ENCODE results near the gene RAI1. TPM values are rescaled to one million over a fixed set of nuclear protein-coding genes. Genes with fewer than 3 reads are reported as not detected.

Gene RAI1
- total RNA-seq, 1 donor from 2014 or later, result 24.7 TPM

DNA sequence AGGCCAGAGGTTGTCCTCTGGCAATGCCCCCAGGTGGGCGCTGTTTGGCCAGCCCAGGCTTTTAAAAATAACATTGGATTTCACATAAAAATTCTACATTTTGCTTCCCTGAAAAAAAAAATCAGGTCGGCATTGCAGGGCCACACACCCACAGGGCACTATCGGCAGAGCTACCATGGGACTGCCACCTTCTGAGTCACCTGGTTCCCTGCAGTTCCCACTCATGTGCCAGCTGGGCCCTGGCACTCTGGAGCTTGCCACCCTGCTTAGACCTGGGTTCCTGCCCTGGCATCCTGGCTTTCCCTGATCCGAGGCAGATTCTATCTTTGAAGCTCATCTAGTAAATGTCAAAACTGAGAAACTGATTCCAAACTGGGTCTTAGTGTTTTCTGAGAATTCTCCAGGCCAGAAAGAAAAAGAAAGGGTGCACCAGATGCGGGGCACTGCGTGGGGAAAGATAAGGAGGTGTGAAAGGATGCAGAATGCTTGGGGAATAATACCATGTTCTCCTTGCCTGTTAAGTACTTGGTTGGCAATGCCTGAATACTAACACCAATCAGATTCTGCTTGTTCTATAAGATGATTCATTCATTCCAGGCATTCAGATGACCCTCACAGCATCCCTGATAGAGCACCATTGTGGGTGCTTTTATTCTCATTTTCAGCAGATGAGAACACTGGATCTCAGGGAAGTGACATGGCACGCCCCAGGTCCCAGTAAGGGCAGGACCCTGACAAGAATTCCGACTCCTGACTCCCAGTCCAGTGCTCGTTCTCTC lies 51.8 kb downstream of the RAI1 start:
- no peaks in the 10 kb centered on the region for H3K4me1 ChIP-seq
- H3K36me3 ChIP-seq, result no peaks in the 10 kb centered on the region
- H3K27ac ChIP-seq, result no peak overlapping the region
- TF ChIP-seq, protein P1, sequence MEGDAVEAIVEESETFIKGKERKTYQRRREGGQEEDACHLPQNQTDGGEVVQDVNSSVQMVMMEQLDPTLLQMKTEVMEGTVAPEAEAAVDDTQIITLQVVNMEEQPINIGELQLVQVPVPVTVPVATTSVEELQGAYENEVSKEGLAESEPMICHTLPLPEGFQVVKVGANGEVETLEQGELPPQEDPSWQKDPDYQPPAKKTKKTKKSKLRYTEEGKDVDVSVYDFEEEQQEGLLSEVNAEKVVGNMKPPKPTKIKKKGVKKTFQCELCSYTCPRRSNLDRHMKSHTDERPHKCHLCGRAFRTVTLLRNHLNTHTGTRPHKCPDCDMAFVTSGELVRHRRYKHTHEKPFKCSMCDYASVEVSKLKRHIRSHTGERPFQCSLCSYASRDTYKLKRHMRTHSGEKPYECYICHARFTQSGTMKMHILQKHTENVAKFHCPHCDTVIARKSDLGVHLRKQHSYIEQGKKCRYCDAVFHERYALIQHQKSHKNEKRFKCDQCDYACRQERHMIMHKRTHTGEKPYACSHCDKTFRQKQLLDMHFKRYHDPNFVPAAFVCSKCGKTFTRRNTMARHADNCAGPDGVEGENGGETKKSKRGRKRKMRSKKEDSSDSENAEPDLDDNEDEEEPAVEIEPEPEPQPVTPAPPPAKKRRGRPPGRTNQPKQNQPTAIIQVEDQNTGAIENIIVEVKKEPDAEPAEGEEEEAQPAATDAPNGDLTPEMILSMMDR (IDR thresholded peaks at IDR 0.05), result no peak
- no peak for DNase-seq (ENCODE audit: low spot score in 2 of 2)
- no peak overlapping the region for H3K4me3 ChIP-seq
- H3K27me3 ChIP-seq, result no peaks in the 10 kb centered on the region
- H3K9me3 ChIP-seq, result no peaks in the 10 kb centered on the region
- intact Hi-C loops (cut with DNase I), result no loop called here

DNA sequence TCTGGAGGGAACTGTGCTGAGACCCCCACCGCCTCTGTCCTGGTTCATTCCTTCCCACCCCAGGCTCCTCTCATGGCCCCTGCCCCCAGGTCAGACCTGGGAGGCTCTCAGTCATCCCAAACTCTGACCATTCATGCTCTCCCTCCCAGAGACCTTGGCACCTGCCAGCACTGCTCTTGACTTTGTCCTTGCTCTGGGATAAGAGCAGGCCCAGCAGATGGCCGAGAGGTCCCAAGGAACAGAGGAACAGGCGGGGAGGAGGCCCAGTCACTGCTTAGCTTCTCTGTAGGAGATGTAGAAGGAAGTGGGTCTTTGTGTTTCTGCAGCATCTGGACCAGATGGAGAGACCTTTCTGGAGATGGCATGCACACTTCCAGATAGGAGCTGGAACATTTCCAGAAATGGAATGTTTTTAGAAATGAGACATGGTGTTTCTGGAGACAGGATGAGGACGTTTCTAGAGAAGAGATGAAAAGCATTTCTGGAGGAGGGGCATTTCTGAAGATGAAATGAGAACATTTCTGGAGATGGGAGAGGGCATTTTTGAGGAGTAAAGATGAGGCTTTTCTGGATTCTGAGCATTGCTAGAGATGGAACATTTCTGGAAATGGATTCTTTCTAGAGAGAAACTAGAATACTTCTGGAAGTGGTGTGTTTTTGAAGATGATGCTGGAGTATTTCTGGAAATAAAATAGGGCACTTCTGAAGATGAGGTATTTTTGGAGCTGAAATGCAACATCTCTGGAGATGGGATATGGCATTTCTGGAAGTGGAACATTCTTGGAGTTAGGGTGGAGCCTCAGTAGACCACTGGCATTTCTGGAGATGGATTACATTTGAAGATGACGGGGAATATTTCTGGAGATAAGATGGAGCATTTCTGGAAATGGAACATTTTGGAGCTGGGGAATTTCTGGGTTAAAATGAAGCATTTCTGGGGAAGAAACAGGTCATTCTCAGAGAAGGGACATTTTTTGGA lies 55.2 kb downstream of the RAI1 start:
- Histone ChIP-seq H3K36me3 (no peaks in the 10 kb centered on the region), H3K27ac (no peak overlapping the region), H3K27me3 (no peaks in the 10 kb centered on the region), H3K4me1 (peaks cover 6 to 23% of the 10 kb centered on the region in 2 donors), H3K4me3 (no peak overlapping the region), H3K9me3 (no peaks in the 10 kb centered on the region)
- TF ChIP-seq, protein P1 (IDR thresholded peaks at IDR 0.05), result no peak
- intact Hi-C loops (cut with DNase I), result no loop called here
- DNase-seq (ENCODE audit: low spot score in 2 of 2), result no peak

DNA sequence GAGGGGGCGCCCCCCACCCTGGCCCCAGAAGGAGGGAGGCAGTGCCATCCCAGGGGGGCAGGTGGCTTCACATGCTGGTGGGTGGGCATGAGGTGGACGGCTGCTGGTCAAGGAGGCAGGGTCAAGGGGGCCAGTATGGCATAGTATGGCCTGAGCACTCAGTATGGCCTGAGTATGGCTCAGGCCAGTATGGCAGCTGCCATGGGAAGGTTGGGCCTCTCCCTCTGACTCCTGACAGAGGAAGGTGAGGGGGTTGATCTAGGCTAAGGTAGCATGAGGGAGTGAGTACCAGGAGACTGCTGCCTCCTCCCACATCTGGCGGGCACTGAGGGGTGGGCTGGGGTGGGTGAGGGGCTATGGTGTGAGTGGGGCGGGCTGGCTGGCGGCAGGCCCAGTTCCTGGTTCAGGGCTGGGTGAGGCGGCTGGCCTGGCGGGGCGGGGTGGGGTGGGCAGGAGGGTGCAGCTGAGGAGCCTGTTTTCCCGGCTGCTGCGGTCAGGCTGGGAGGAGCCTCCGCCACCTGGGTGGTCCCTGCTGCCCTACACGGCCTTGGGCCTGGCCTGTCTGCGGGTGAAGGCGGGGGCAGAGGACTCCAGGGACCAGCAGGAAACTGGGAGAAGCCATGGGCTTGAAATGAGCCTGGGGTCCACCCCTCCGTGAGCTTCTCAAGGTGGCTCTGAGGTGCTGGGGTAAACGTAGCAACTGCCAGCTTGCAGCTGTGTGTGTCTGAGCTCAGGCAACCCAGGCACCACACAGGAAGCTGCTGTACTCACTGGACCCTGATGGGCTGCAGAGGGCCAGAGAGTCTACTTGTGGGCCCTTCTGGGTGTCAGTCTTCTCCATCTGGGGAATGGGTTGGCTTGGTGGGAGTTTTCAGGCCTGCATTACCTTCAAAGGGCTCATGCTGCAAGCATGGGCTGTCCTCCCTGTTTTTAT lies 57.0 kb downstream of the RAI1 start:
- no peak for DNase-seq (ENCODE audit: low spot score in 2 of 2)
- no peak overlapping the region for H3K27ac ChIP-seq
- TF ChIP-seq, protein P1 (IDR thresholded peaks at IDR 0.05), result no peak
- H3K4me3 ChIP-seq, result no peak overlapping the region
- H3K36me3 ChIP-seq, result no peaks in the 10 kb centered on the region
- H3K27me3 ChIP-seq, result no peaks in the 10 kb centered on the region
- no peaks in the 10 kb centered on the region for H3K9me3 ChIP-seq
- intact Hi-C loops (cut with DNase I), result no loop called here
- peaks cover 10 to 34% of the 10 kb centered on the region in 2 donors for H3K4me1 ChIP-seq

DNA sequence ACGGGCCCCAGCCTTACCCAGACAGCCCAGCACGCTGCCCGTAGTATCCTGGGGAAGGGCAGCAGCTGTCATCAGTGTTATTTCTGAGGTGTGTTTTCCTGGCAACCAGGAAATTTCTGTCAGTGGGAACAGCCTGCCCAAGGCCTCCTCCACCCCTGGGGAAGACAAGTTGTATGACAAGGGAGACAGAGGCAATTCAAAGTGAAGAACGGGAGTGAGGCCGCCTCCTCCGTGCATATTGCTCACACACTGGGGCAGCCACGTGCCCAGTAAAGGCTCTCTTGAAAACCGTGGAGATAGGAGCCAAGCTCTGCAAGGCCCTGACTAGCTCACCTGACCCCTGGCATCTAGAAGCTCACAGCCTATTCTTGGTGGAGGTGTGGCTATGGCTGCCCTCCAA lies 57.6 kb downstream of the RAI1 start:
- no peaks in the 10 kb centered on the region for H3K9me3 ChIP-seq
- DNase-seq (ENCODE audit: low spot score in 2 of 2), result no peak
- TF ChIP-seq, protein P1 (IDR thresholded peaks at IDR 0.05), result no peak
- no peak overlapping the region for H3K27ac ChIP-seq
- peaks cover 10 to 34% of the 10 kb centered on the region in 2 donors for H3K4me1 ChIP-seq
- no peaks in the 10 kb centered on the region for H3K36me3 ChIP-seq
- H3K27me3 ChIP-seq, result no peaks in the 10 kb centered on the region
- intact Hi-C loops (cut with DNase I), result no loop called here
- no peak overlapping the region for H3K4me3 ChIP-seq
